Esophagus squamous epithelium (tissue), 4 donors: ENCODE data around the gene IGF1R.

ENCODE experiments used
- CTCF ChIP-seq, 6 experiments: fragments of 450-650 bp in 4 of 6; fragments of 200-600 bp in 2 of 6; sonication (generic) in 2 of 6; IDR thresholded peaks; one replicate each; pipeline ENCODE4 v1.5.1; 2016 to 2019; ENCODE audit warnings: antibody characterized with exemption in 6 of 6, mild to moderate bottlenecking in 4 of 6, moderate library complexity in 4 of 6
- POLR2A ChIP-seq, 4 donors: fragments of 450-650 bp; IDR thresholded peaks; one replicate each; pipeline ENCODE4 v1.6.1; 2017; ENCODE audit warnings: antibody characterized with exemption in 4 of 4, mild to moderate bottlenecking in 4 of 4, moderate library complexity in 3 of 4

GRCh38 chr15:98955961-98956723, 307.8 kb downstream of the IGF1R start:
- TF ChIP-seq CTCF (IDR thresholded peaks at IDR 0.05) (no peak), POLR2A (IDR thresholded peaks at IDR 0.05) (no peak)
